SK-N-SH (cell line): Measurements from ENCODE around the gene DTX1. TPM values are rescaled to one million over a fixed set of nuclear protein-coding genes. Genes with fewer than 3 reads are reported as not detected.

Experiments
- CTCF ChIA-PET: fragments of 300-600, 350-600 bp; formaldehyde crosslinking; extraction: SDS; loops from one replicate; lab custom pipeline; 2021; lab: Yijun Ruan, JAX
- POLR2A ChIA-PET: fragments of 350-600 bp; sonication (Branson Sonifier 250); formaldehyde crosslinking; extraction: SDS; loops from one replicate; lab custom pipeline; 2020; ENCODE audit warnings: antibody characterized with exemption, inconsistent platforms; lab: Yijun Ruan, JAX
- DNase-seq: peaks from one replicate; pipeline ENCODE4 v3.0.0; 2012
- H2AFZ ChIP-seq: fragments of 200-600 bp; sonication (generic); 2 replicates; pipeline ENCODE4 v1.8.1; 2016; ENCODE audit warnings: antibody characterized with exemption, mild to moderate bottlenecking, low read depth
- H3F3A ChIP-seq: fragments of 200-600 bp; sonication (generic); replicated peaks from 2 replicates; pipeline ENCODE3; 2016; ENCODE audit warnings: antibody characterized with exemption, mild to moderate bottlenecking; ENCODE audit not compliant: insufficient read depth
- H3K27ac ChIP-seq, 2 experiments: fragments of 200-500 bp in 1 of 2; fragments of 200-600 bp in 1 of 2; sonication (Bioruptor generic) in 1 of 2; sonication (generic), shearing (Covaris generic) in 1 of 2; 2 replicates each; pipeline versions ENCODE4 v1.5.1 to v1.6.1; 2014 to 2016; ENCODE audit warnings: low read depth in 2 of 2, inconsistent platforms in 1 of 2, low read length in 1 of 2, mild to moderate bottlenecking in 1 of 2, mixed read lengths in 1 of 2
- H3K27me3 ChIP-seq: fragments of 200-600 bp; sonication (generic), shearing (Covaris generic); 2 replicates; pipeline ENCODE4 v1.6.1; 2016; ENCODE audit warnings: mixed run types; ENCODE audit not compliant: insufficient read depth
- H3K36me3 ChIP-seq, 2 experiments: fragments of 200-500 bp in 1 of 2; fragments of 200-600 bp in 1 of 2; sonication (Bioruptor generic) in 1 of 2; sonication (generic) in 1 of 2; replicated peaks in 1 of 2; 2 replicates each; pipeline versions ENCODE3 to v1.5.1; 2014 to 2016; ENCODE audit warnings: low read length in 1 of 2, mild to moderate bottlenecking in 1 of 2; ENCODE audit not compliant: insufficient read depth in 2 of 2, control insufficient read depth in 1 of 2
- H3K4me1 ChIP-seq, 2 experiments: fragments of 200-500 bp in 1 of 2; fragments of 200-600 bp in 1 of 2; sonication (Bioruptor generic) in 1 of 2; sonication (generic), shearing (Covaris generic) in 1 of 2; 2 replicates each; pipeline versions ENCODE4 v1.5.1 to v1.6.1; 2014 to 2016; ENCODE audit warnings: low read depth in 1 of 2, low read length in 1 of 2, mixed run types in 1 of 2; ENCODE audit not compliant: insufficient read depth in 2 of 2, control insufficient read depth in 1 of 2
- H3K4me2 ChIP-seq: fragments of 200-600 bp; sonication (generic), shearing (Covaris generic); 2 replicates; pipeline ENCODE4 v1.6.1; 2017; ENCODE audit warnings: mixed run types
- H3K4me3 ChIP-seq, 2 experiments: fragments of 200-500 bp in 1 of 2; fragments of 200-600 bp in 1 of 2; sonication (Bioruptor generic) in 1 of 2; sonication (generic), shearing (Covaris generic) in 1 of 2; 2 replicates each; pipeline versions ENCODE4 v1.5.1 to v1.8.1; 2014 to 2016; ENCODE audit warnings: low read depth in 2 of 2, inconsistent platforms in 1 of 2, low read length in 1 of 2, mild to moderate bottlenecking in 1 of 2, mixed read lengths in 1 of 2, moderate library complexity in 1 of 2
- H3K79me2 ChIP-seq: fragments of 200-600 bp; sonication (generic); 2 replicates; pipeline ENCODE4 v1.8.1; 2017; ENCODE audit warnings: mild to moderate bottlenecking; ENCODE audit not compliant: insufficient read depth
- H3K9ac ChIP-seq: fragments of 200-600 bp; sonication (generic); 2 replicates; pipeline ENCODE4 v1.6.1; 2017; ENCODE audit warnings: mixed run types
- H3K9me2 ChIP-seq: fragments of 200-600 bp; sonication (generic); 2 replicates; pipeline ENCODE4 v1.6.1; 2017; ENCODE audit warnings: mixed run types
- H3K9me3 ChIP-seq: fragments of 200-600 bp; sonication (generic); 2 replicates; pipeline ENCODE4 v1.6.1; 2017; ENCODE audit warnings: mixed run types, mild to moderate bottlenecking, moderate library complexity
- H4K20me1 ChIP-seq: fragments of 200-600 bp; sonication (generic); 2 replicates; pipeline ENCODE4 v1.6.1; 2017; ENCODE audit warnings: mild to moderate bottlenecking, mixed run types; ENCODE audit not compliant: insufficient read depth
- CHD2 ChIP-seq: fragments of 150-350 bp; IDR thresholded peaks from 2 replicates; pipeline ENCODE4 v1.6.1; 2018; ENCODE audit warnings: low read length; ENCODE audit not compliant: partially characterized antibody
- CTCF ChIP-seq: fragments of 200-600 bp; sonication (generic); IDR thresholded peaks from 2 replicates; pipeline ENCODE4 v1.6.1; 2017; ENCODE audit warnings: antibody characterized with exemption, mild to moderate bottlenecking, moderate library complexity
- EP300 ChIP-seq, 2 experiments: IDR thresholded peaks; 2 replicates each; pipeline versions ENCODE4 v1.4.0 to v1.6.1; 2012; ENCODE audit warnings: borderline replicate concordance in 1 of 2, low read depth in 1 of 2, low read length in 1 of 2
- EZH2phosphoT487 ChIP-seq: fragments of 200-600 bp; sonication (generic); IDR thresholded peaks from 2 replicates; pipeline ENCODE4 v1.6.1; 2017; ENCODE audit warnings: low read depth, mixed run types, mild to moderate bottlenecking, antibody characterized with exemption, moderate library complexity, borderline replicate concordance
- FOSL2 ChIP-seq: IDR thresholded peaks from 2 replicates; pipeline ENCODE4 v1.4.0; 2012; ENCODE audit warnings: low read depth, mild to moderate bottlenecking, moderate library complexity, borderline replicate concordance
- GABPA ChIP-seq: IDR thresholded peaks from 2 replicates; pipeline ENCODE4 v1.4.0; 2012; ENCODE audit warnings: low read depth, mild to moderate bottlenecking
- JUND ChIP-seq: IDR thresholded peaks from 2 replicates; pipeline ENCODE4 v1.4.0; 2012
- MEF2A ChIP-seq: IDR thresholded peaks from 2 replicates; pipeline ENCODE4 v1.4.0; 2012; ENCODE audit warnings: low read depth, borderline replicate concordance
- MXI1 ChIP-seq: IDR thresholded peaks from 2 replicates; pipeline ENCODE4 v1.6.1; 2012; ENCODE audit warnings: mild to moderate bottlenecking, low read depth, low read length, improper control_type of control experiment
- NRF1 ChIP-seq: IDR thresholded peaks from 2 replicates; pipeline ENCODE4 v1.6.1; 2012; ENCODE audit warnings: low read depth, mild to moderate bottlenecking, low read length
- PBX3 ChIP-seq: IDR thresholded peaks from 2 replicates; pipeline ENCODE4; 2012
- RAD21 ChIP-seq: IDR thresholded peaks from 2 replicates; pipeline ENCODE4 v1.6.1; 2012; ENCODE audit warnings: mild to moderate bottlenecking, low read length
- RCOR1 ChIP-seq: fragments of 150-350 bp; IDR thresholded peaks from 2 replicates; pipeline ENCODE4 v1.6.1; 2017; ENCODE audit warnings: antibody characterized with exemption, low read length
- RFX5 ChIP-seq: IDR thresholded peaks from 2 replicates; pipeline ENCODE4 v1.6.1; 2012; ENCODE audit warnings: mild to moderate bottlenecking, improper control_type of control experiment, low read length
- RXRA ChIP-seq: IDR thresholded peaks from 2 replicates; pipeline ENCODE4 v1.4.0; 2012; ENCODE audit warnings: low read depth, mild to moderate bottlenecking, borderline replicate concordance
- SMC3 ChIP-seq: IDR thresholded peaks from 2 replicates; pipeline ENCODE4 v1.6.1; 2012; ENCODE audit warnings: low read depth, low read length, improper control_type of control experiment
- TAF1 ChIP-seq: IDR thresholded peaks from 2 replicates; pipeline ENCODE4 v1.6.1; 2012; ENCODE audit warnings: low read depth, mild to moderate bottlenecking, low read length, moderate library complexity, borderline replicate concordance
- TCF12 ChIP-seq: IDR thresholded peaks from 2 replicates; pipeline ENCODE4 v1.4.0; 2012
- USF2 ChIP-seq: fragments of 150-350 bp; IDR thresholded peaks from 2 replicates; pipeline ENCODE4 v1.6.1; 2017; ENCODE audit warnings: antibody characterized with exemption, low read length, low read depth, borderline replicate concordance
- ZBTB33 ChIP-seq: IDR thresholded peaks from 2 replicates; pipeline ENCODE4 v1.4.0; 2012; ENCODE audit warnings: low read depth, borderline replicate concordance
- WGBS: methylation state at CpG from one replicate; pipeline ENCODE4 v1.1.6; 2017; ENCODE audit warnings: low lambda C conversion rate; 5-methylcytosine and 5-hydroxymethylcytosine counted together
- polyA plus RNA-seq, 3 experiments: library from polyadenylated mRNA; depleted of rRNA; stranded (reverse); fragments of >200 nt; gene quantifications; 2 replicates each; pipeline ENCODE4 v1.2.3, GENCODE V29; 2012
- TF ChIP-seq, protein P1 (sequence below): fragments of 150-350 bp; IDR thresholded peaks from 2 replicates; pipeline ENCODE4 v1.6.1; 2016; ENCODE audit warnings: mild to moderate bottlenecking, low read depth, low read length

DTX1 gene
- polyA plus RNA-seq, 1 of the 3 experiments (the other 2 are of a cell fraction): 0.72 TPM

GRCh38 chr12:113030875-113031525 is 25.5 kb upstream of the DTX1 start:
- Histone ChIP-seq H4K20me1 (no peaks in the 10 kb centered on the region), H3K4me2 (no peak overlapping the region), H3F3A (no peaks in the 10 kb centered on the region), H3K79me2 (no peaks in the 10 kb centered on the region), H3K4me1 (peaks cover 0 to 4% of the 10 kb centered on the region in 2 experiments; a peak in 1 of 4 replicates), H3K9me3 (no peaks in the 10 kb centered on the region), H3K27ac (no peak overlapping the region), H3K9me2 (no peaks in the 10 kb centered on the region), H3K4me3 (no peak overlapping the region; a peak in 1 of 4 replicates), H2AFZ (no peak overlapping the region), H3K36me3 (no peaks in the 10 kb centered on the region), H3K9ac (no peak overlapping the region), H3K27me3 (no peaks in the 10 kb centered on the region; the same call in 1 of the 2 replicates)
- TF ChIP-seq ZBTB33: no peak
- no peak for TF ChIP-seq TCF12
- peak; percentile 47 for TF ChIP-seq CHD2
- no peak for TF ChIP-seq PBX3
- TF ChIP-seq TAF1: no peak
- no peak; a peak in 1 of 4 replicates for TF ChIP-seq EP300 (IDR thresholded peaks at IDR 0.05; ENCODE audit: borderline replicate concordance in 1 of 2, low read depth in 1 of 2, low read length in 1 of 2)
- TF ChIP-seq GABPA: no peak
- no peak for TF ChIP-seq FOSL2
- TF ChIP-seq, protein P1, sequence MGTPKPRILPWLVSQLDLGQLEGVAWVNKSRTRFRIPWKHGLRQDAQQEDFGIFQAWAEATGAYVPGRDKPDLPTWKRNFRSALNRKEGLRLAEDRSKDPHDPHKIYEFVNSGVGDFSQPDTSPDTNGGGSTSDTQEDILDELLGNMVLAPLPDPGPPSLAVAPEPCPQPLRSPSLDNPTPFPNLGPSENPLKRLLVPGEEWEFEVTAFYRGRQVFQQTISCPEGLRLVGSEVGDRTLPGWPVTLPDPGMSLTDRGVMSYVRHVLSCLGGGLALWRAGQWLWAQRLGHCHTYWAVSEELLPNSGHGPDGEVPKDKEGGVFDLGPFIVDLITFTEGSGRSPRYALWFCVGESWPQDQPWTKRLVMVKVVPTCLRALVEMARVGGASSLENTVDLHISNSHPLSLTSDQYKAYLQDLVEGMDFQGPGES: no peak
- peak; percentile 85 for TF ChIP-seq RAD21
- TF ChIP-seq RXRA: no peak
- no peak for TF ChIP-seq EZH2phosphoT487
- TF ChIP-seq RCOR1: no peak
- no peak for TF ChIP-seq NRF1
- no peak for TF ChIP-seq USF2
- TF ChIP-seq MXI1: 0 out of 2 replicates have a peak, but pooled peaks have one; percentile 36
- no peak for TF ChIP-seq MEF2A
- peak; percentile 80 for TF ChIP-seq SMC3
- TF ChIP-seq CTCF: peak; percentile 76
- TF ChIP-seq JUND: no peak
- TF ChIP-seq RFX5: no peak; the same call in 1 of the 2 replicates
- WGBS: 8% methylated on average over 9 of the region's 9 CpGs
- POLR2A ChIA-PET: no interaction called here
- CTCF ChIA-PET: interaction anchor here (0.6 to 3.1 kb wide), 24 partner anchors 12 to 581 kb away, joined by 3 to 39 read pairs (median 4); partner anchors contain the start of genes OAS1 and OAS2
- peak; percentile 71 for DNase-seq
